NCI-H2227 (cell line): ENCODE results near the gene LGR6.
A peak's percentile ranks its signal among the peaks of the same experiment; 100 is the strongest.
"Not testable (repeated sequence)": the region's sequence is repeated elsewhere in the genome, so short reads cannot be mapped to it uniquely, and the experiment has no call there.

Experiments
- DNase-seq: peaks from one replicate; lab custom pipeline; 2025; ENCODE audit not compliant: unreplicated experiment; lab: John Stamatoyannopoulos, UW

The LGR6 gene

GRCh38 chr1:202159534-202160371 is 33.8 kb upstream of the LGR6 start:
- DNase-seq = no peak

- DNase-seq = no peak
These were observed 33.1 kb upstream of the LGR6 start, which contains the start of gene PTPN7 for GRCh38 chr1:202160377-202160940. TSS of gene PTPN7 (minus strand) at chr1:202160602. CDS start at chr1:202159402, 1,200 bp downstream.

- no peak for DNase-seq
These were observed 32.2 kb upstream of the LGR6 start for GRCh38 chr1:202161151-202162046.

GRCh38 chr1:202162047-202162417 is 31.6 kb upstream of the LGR6 start:
- no peak for DNase-seq

GRCh38 chr1:202162418-202163280 is 30.9 kb upstream of the LGR6 start:
- DNase-seq = no peak

- DNase-seq = no peak
These were observed 30.0 kb upstream of the LGR6 start for GRCh38 chr1:202163281-202164270.

- no peak for DNase-seq
These were observed 29.1 kb upstream of the LGR6 start for GRCh38 chr1:202164271-202165037.

GRCh38 chr1:202165267-202165941 is 28.2 kb upstream of the LGR6 start:
- DNase-seq = no peak

- DNase-seq = no peak
These were observed 27.4 kb upstream of the LGR6 start for GRCh38 chr1:202165942-202166843.

GRCh38 chr1:202167054-202167453 is 26.5 kb upstream of the LGR6 start:
- DNase-seq = not testable (repeated sequence)

GRCh38 chr1:202167708-202168415 is 25.7 kb upstream of the LGR6 start:
- DNase-seq = peak; percentile 43

- DNase-seq = no peak
These were observed 24.7 kb upstream of the LGR6 start for GRCh38 chr1:202168861-202169260.

- no peak for DNase-seq
These were observed 22.9 kb upstream of the LGR6 start for GRCh38 chr1:202170726-202171125.

GRCh38 chr1:202171292-202172014 is 22.1 kb upstream of the LGR6 start:
- no peak for DNase-seq

GRCh38 chr1:202172015-202172355 is 21.6 kb upstream of the LGR6 start:
- DNase-seq = peak; percentile 33

- no peak for DNase-seq
These were observed 19.6 kb upstream of the LGR6 start for GRCh38 chr1:202173993-202174392.
